Endothelial cell of umbilical vein (primary cell): ENCODE measurements around the gene FAM229A. TPM values are rescaled to one million over a fixed set of nuclear protein-coding genes. Genes with fewer than 3 reads are reported as not detected.

Experiments used
- BruUV-seq: library from RNA; stranded (reverse); fragments of 400-500 nt; replicated peaks from 2 replicates; lab custom pipeline; 2021; lab: Mats Ljungman, UMichigan
- CTCF ChIA-PET: fragments of 300-600, 350-600 bp; sonication (Branson Sonifier 250); formaldehyde crosslinking; loops from one replicate; lab custom pipeline; 2021; ENCODE audit warnings: antibody characterized with exemption, inconsistent platforms; lab: Charles Lee
- POLR2A ChIA-PET: fragments of 300-600, 350-600 bp; sonication (Branson Sonifier 250); formaldehyde crosslinking; loops from one replicate; lab custom pipeline; 2021; ENCODE audit warnings: antibody characterized with exemption, inconsistent platforms; lab: Charles Lee
- DNase-seq: peaks from one replicate; pipeline ENCODE4 v3.0.0-alpha.2; 2011; ENCODE audit warnings: low read depth, low spot score
- FAIRE-seq: peaks from 2 replicates; lab custom pipeline; 2011; peaks lifted over from hg19 to GRCh38; lab: Jason Lieb, UNC
- H2AFZ ChIP-seq: 2 replicates; pipeline ENCODE4 v1.6.0; 2012; ENCODE audit warnings: low read depth, low read length, control low read depth, inconsistent platforms
- H3K27ac ChIP-seq: 2 replicates; pipeline ENCODE4 v1.5.1; 2011; ENCODE audit warnings: low read depth, mild to moderate bottlenecking, control low read depth, low read length, moderate library complexity; ENCODE audit not compliant: insufficient read depth
- H3K27me3 ChIP-seq, 2 experiments: 2 replicates each; pipeline versions ENCODE4 v1.6.0 to v1.6.1; 2011; ENCODE audit warnings: low read length in 2 of 2, mixed read lengths in 1 of 2; ENCODE audit not compliant: control insufficient read depth in 2 of 2, insufficient read depth in 2 of 2
- H3K36me3 ChIP-seq, 2 experiments: 2 replicates in 1 of 2; 3 replicates in 1 of 2; pipeline ENCODE4 v1.5.1; 2011; ENCODE audit warnings: low read length in 2 of 2, mild to moderate bottlenecking in 1 of 2, moderate library complexity in 1 of 2; ENCODE audit not compliant: control insufficient read depth in 2 of 2, insufficient read depth in 2 of 2; ENCODE audit errors: extremely low read depth in 1 of 2
- H3K4me1 ChIP-seq: 3 replicates; pipeline ENCODE4 v1.5.1; 2011; ENCODE audit warnings: mild to moderate bottlenecking, low read length; ENCODE audit not compliant: control insufficient read depth, insufficient read depth; ENCODE audit errors: extremely low read depth
- H3K4me2 ChIP-seq: 2 replicates; pipeline ENCODE4 v1.6.1; 2011; ENCODE audit warnings: low read length, control low read depth, mixed read lengths; ENCODE audit not compliant: insufficient read depth
- H3K4me3 ChIP-seq, 3 experiments: fragments of 200-600 bp in 1 of 3; sonication (generic), shearing (Covaris generic) in 1 of 3; replicated peaks in 1 of 3; 2 replicates each; pipeline ENCODE4 v1.5.1; 2011 to 2016; ENCODE audit warnings: control low read depth in 3 of 3, low read length in 3 of 3, mild to moderate bottlenecking in 2 of 3, inconsistent platforms in 1 of 3, low read depth in 1 of 3, moderate library complexity in 1 of 3; ENCODE audit not compliant: insufficient read depth in 1 of 3
- H3K79me2 ChIP-seq: 2 replicates; pipeline ENCODE4 v1.6.0; 2012; ENCODE audit warnings: low read length, inconsistent platforms; ENCODE audit not compliant: control insufficient read depth, insufficient read depth
- H3K9ac ChIP-seq: replicated peaks from 2 replicates; pipeline ENCODE3; 2011; ENCODE audit warnings: low read length, control low read depth; ENCODE audit not compliant: insufficient read depth; ENCODE audit errors: extremely low read depth
- H3K9me1 ChIP-seq: replicated peaks from 3 replicates; pipeline ENCODE4 v1.6.0; 2011; ENCODE audit warnings: mild to moderate bottlenecking, low read length; ENCODE audit not compliant: control insufficient read depth, insufficient read depth; ENCODE audit errors: extremely low read depth
- H3K9me3 ChIP-seq: replicated peaks from 2 replicates; pipeline ENCODE4 v1.5.1; 2012; ENCODE audit warnings: low read length, inconsistent platforms; ENCODE audit not compliant: control insufficient read depth, insufficient read depth
- H4K20me1 ChIP-seq: replicated peaks from 2 replicates; pipeline ENCODE3; 2011; ENCODE audit warnings: mild to moderate bottlenecking, low read length; ENCODE audit not compliant: control insufficient read depth, insufficient read depth; ENCODE audit errors: extremely low read depth
- EZH2 ChIP-seq: IDR thresholded peaks from 2 replicates; pipeline ENCODE4 v1.6.1; 2012; ENCODE audit warnings: borderline replicate concordance, low read depth, mild to moderate bottlenecking, moderate library complexity, low read length, inconsistent platforms; ENCODE audit not compliant: severe bottlenecking
- FOS ChIP-seq: IDR thresholded peaks from 2 replicates; pipeline ENCODE4 v1.6.1; 2011; ENCODE audit warnings: mild to moderate bottlenecking, low read length, moderate library complexity, borderline replicate concordance; ENCODE audit not compliant: insufficient read depth
- GATA2 ChIP-seq: IDR thresholded peaks from 2 replicates; pipeline ENCODE4 v1.7.0; 2011; ENCODE audit warnings: low read depth, mild to moderate bottlenecking, moderate library complexity, mixed read lengths, low read length; ENCODE audit not compliant: insufficient read length, insufficient read depth
- JUN ChIP-seq: IDR thresholded peaks from 2 replicates; pipeline ENCODE4 v1.6.1; 2011; ENCODE audit warnings: borderline replicate concordance, low read depth; ENCODE audit not compliant: insufficient read length, insufficient read depth
- MYC ChIP-seq: IDR thresholded peaks from one replicate; pipeline ENCODE4 v1.6.1; 2011; ENCODE audit warnings: mild to moderate bottlenecking, low read depth, low read length
- POLR2A ChIP-seq: IDR thresholded peaks from 2 replicates; pipeline ENCODE4 v1.6.1; 2012; ENCODE audit warnings: low read depth, mild to moderate bottlenecking, control low read depth, low read length
- POLR2AphosphoS5 ChIP-seq: IDR thresholded peaks from 2 replicates; pipeline ENCODE4 v1.6.1; 2012; ENCODE audit warnings: low read depth, mild to moderate bottlenecking, control low read depth, low read length, moderate library complexity; ENCODE audit not compliant: insufficient read depth
- dilution Hi-C: fragments of 300-500 bp; cut with MboI; formaldehyde crosslinking; loops from one replicate; pipeline ENCODE4 v1.15.0; 2019; ENCODE audit warnings: low sequenced_read_pairs; ENCODE audit not compliant: extremely low pct_ligation_motif_present
- intact Hi-C: fragments of 100-400 bp; cut with micrococcal nuclease; formaldehyde crosslinking; loops from one replicate; pipeline ENCODE4 v1.10.0; 2022
- polyA plus RNA-seq, 4 experiments: library from polyadenylated mRNA; depleted of rRNA in 3 of 4; stranded (reverse) in 3 of 4; unstranded in 1 of 4; fragments of >200 nt; gene quantifications; 2 replicates each; pipeline versions ENCODE4 v1.2.1 to v1.2.3, GENCODE V29; 2011 to 2012; ENCODE audit warnings: missing spikeins in 1 of 4
- total RNA-seq: library from RNA; stranded (reverse); gene quantifications from 2 replicates; pipeline ENCODE4 v1.2.3, GENCODE V29; 2021
- TF ChIP-seq, protein P1 (sequence below), 2 donors: IDR thresholded peaks; 1 replicate in 1 of 2; 2 replicates in 1 of 2; pipeline ENCODE4 v1.5.1; 2011; ENCODE audit warnings: low read length in 2 of 2, mild to moderate bottlenecking in 2 of 2, moderate library complexity in 2 of 2, control low read depth in 1 of 2, inconsistent platforms in 1 of 2, low read depth in 1 of 2; ENCODE audit not compliant: insufficient read depth in 1 of 2; ENCODE audit errors: extremely low read depth in 1 of 2
- TF ChIP-seq, protein P2 (sequence below): IDR thresholded peaks from 2 replicates; pipeline ENCODE4 v1.6.1; 2011; ENCODE audit not compliant: insufficient read depth, insufficient read length

The FAM229A gene
- total and polyA plus RNA-seq, 2 donors (not counting 3 experiments of a cell fraction or from before 2014, with no cell fraction given): 8.9 to 11.6 TPM

DNA sequence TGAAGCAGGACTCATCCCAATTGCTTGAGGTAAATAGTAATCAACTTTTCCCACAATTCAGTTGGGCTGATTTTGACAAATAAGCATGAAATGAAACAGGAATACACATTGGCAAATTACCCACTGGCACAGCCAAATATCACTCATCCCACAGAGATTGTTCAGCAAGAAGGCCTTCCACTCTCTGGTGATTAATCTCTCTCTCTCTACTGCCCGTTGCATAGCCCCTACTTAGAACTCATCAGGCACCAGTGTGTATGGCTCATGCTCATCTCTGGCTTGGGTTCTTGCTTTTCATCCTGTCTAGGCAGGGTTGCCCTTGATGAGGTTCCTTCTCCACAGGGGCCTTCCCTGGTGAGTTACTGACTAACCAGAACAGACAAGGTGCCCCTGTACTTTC, 30.9 kb upstream of the FAM229A start:
- H3K9me3 ChIP-seq: no peaks in the 10 kb centered on the region
- FAIRE-seq (no peak), DNase-seq (no peak)
- H2AFZ ChIP-seq: no peak overlapping the region
- CTCF ChIA-PET: interaction anchor here (1.3 to 2.6 kb wide), 2 partner anchors 8 to 178 kb away, joined by 4 to 11 read pairs; no protein-coding TSS in a partner anchor
- peak overlapping the region; percentile 60 for H3K27ac ChIP-seq
- dilution Hi-C loops (no loop called here), intact Hi-C loops (loop anchor here (5.0 kb wide), 1 partner anchor 286 kb away; the partner anchor contains the start of gene KPNA6)
- H3K9ac ChIP-seq: peak overlapping the region; percentile 87
- H3K79me2 ChIP-seq: peaks cover 13% of the 10 kb centered on the region
- TF ChIP-seq GATA2: no peak
- TF ChIP-seq MYC: no peak
- no peak for TF ChIP-seq JUN
- TF ChIP-seq POLR2A: no peak
- no peak for TF ChIP-seq FOS
- TF ChIP-seq, protein P1, sequence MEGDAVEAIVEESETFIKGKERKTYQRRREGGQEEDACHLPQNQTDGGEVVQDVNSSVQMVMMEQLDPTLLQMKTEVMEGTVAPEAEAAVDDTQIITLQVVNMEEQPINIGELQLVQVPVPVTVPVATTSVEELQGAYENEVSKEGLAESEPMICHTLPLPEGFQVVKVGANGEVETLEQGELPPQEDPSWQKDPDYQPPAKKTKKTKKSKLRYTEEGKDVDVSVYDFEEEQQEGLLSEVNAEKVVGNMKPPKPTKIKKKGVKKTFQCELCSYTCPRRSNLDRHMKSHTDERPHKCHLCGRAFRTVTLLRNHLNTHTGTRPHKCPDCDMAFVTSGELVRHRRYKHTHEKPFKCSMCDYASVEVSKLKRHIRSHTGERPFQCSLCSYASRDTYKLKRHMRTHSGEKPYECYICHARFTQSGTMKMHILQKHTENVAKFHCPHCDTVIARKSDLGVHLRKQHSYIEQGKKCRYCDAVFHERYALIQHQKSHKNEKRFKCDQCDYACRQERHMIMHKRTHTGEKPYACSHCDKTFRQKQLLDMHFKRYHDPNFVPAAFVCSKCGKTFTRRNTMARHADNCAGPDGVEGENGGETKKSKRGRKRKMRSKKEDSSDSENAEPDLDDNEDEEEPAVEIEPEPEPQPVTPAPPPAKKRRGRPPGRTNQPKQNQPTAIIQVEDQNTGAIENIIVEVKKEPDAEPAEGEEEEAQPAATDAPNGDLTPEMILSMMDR (IDR thresholded peaks at IDR 0.05; ENCODE audit: extremely low read depth in 1 of 2, insufficient read depth in 1 of 2, low read depth in 1 of 2, low read length in 2 of 2): no peak
- TF ChIP-seq, protein P2, sequence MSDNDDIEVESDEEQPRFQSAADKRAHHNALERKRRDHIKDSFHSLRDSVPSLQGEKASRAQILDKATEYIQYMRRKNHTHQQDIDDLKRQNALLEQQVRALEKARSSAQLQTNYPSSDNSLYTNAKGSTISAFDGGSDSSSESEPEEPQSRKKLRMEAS: no peak
- TF ChIP-seq POLR2AphosphoS5: no peak
- no peak for TF ChIP-seq EZH2
- BruUV-seq: no TSS peak
- H3K4me3 ChIP-seq: peak overlapping the region in 1 of 3 experiments; percentile 61
- POLR2A ChIA-PET: no interaction called here
- no peaks in the 10 kb centered on the region for H3K27me3 ChIP-seq
- H4K20me1 ChIP-seq: no peaks in the 10 kb centered on the region
- peak overlapping the region; percentile 88 for H3K4me2 ChIP-seq
- peaks cover 3 to 18% of the 10 kb centered on the region in 2 experiments for H3K36me3 ChIP-seq
- peaks cover 15% of the 10 kb centered on the region for H3K4me1 ChIP-seq
- H3K9me1 ChIP-seq: no peaks in the 10 kb centered on the region
